ENCODE measurements around the gene GPR158.

Gene GPR158

DNA sequence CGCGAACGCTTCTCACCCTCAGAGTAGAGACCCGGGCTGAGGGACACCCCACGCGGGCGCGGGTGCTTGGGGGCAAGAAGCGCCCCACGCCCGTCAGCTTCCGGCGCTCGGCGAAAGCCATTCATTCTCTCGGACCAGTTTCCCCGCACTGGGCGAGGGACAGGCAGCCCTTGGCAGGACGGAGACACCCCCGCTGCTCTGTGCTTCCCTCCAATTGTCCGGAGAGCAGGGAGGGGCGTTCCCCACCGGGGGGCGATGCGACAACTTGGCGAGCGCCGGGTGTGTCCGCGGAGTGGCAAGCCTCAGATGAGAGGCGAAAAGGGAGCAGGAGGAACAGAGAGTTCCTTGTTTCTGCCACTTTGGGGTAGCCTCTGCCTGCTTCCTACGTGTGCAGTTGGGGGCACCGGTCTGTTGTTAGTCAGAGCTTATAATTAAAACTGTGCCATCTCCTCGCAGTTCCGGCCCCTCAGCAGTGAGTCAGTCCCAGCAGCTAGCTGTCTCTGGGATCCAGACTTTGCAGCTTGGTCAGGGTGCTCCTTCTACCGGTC is 1.7 kb downstream of the GPR158 start:
- peaks cover 2% of the 10 kb centered on the region for H3K36me3 Mint-ChIP-seq
- H3K9me3 Mint-ChIP-seq, result no peaks in the 10 kb centered on the region
- DNase-seq, result no peak
- no peak overlapping the region for H3K27ac Mint-ChIP-seq
- H3K4me1 Mint-ChIP-seq, result peaks cover 4% of the 10 kb centered on the region
- CTCF ChIA-PET, result no interaction called here
- no peak overlapping the region for H3K4me3 Mint-ChIP-seq
- H3K27me3 Mint-ChIP-seq, result peaks cover 40% of the 10 kb centered on the region

DNA sequence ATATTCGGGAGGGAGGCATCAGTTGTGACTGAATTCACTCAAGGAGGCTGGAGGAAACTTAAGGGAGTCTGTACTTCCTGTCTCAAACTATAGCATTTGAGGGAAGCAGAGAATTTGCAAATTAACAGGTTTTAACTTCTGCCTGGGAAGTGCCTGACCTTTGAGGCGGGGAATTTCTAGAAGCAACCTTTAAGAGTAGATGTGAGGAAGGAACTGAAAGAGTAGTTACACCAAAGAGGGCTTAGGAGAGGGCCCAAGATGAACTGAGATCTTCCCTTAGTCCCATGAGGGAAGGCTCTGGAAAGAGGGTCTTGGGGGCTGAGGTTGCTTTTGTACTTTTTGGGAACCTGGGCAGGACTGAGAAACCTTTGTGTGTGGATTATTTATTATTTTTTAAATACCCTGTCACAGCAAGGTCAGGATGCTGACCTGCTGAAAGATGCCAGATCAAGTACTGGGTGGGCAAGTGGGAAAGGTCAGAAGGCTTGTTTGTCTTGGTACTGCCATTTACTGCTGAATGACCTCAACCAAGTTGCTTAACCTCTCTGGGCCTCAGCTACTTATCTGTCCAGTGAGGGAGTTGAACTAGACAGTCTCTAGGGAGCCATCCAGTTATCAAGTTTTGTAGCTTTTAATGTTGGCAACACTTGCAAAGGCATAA is 2.4 kb downstream of the GPR158 start:
- CTCF ChIA-PET, result no interaction called here
- H3K36me3 Mint-ChIP-seq, result peaks cover 2% of the 10 kb centered on the region
- no peaks in the 10 kb centered on the region for H3K9me3 Mint-ChIP-seq
- H3K27ac Mint-ChIP-seq, result no peak overlapping the region
- DNase-seq, result no peak
- H3K4me3 Mint-ChIP-seq, result no peak overlapping the region
- H3K4me1 Mint-ChIP-seq, result peaks cover 4% of the 10 kb centered on the region
- H3K27me3 Mint-ChIP-seq, result peaks cover 40% of the 10 kb centered on the region

DNA sequence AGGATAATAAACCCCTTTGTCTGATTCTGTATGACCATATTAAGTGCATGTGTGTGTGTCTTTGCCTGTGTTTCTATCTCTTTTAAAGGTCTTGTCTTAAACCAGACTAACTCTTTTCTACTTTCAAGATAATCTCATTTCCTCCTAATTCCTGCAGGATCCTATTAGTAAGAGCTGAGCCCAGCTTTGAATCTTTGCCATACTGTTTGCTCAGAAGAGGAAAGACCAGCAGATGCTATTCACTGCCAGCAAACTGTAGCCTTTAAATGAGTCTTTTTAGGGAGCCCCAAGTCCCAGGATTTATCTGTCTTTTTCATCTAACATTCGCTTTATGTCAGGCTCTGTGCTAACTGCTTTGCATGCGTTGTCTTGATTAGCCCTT is 2.9 kb downstream of the GPR158 start:
- CTCF ChIA-PET, result no interaction called here
- Mint-ChIP-seq H3K27ac (no peak overlapping the region), H3K27me3 (peaks cover 40% of the 10 kb centered on the region), H3K4me3 (no peak overlapping the region), H3K4me1 (peaks cover 4% of the 10 kb centered on the region), H3K9me3 (no peaks in the 10 kb centered on the region), H3K36me3 (peaks cover 2% of the 10 kb centered on the region)
- DNase-seq, result no peak

DNA sequence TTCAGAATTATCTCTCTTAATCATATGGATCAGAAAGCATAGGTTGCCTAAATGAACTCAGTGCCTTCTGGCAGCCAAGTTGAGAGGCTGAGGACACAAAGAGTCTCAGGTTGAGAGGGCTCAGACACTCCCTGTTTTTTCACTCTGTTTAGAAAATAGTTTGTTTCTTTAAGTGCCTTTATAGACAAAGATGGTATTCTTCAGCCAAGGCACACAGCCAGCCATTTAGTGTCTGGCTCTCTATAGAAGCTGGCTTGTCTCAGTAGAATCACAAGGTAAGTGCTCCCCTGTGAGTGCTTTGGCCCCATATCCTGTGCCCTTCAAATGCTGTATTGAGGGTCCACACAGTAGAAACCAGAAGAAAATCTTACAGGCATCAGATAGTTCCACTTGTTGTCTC is 3.6 kb downstream of the GPR158 start:
- H3K36me3 Mint-ChIP-seq, result peaks cover 2% of the 10 kb centered on the region
- no peak overlapping the region for H3K4me3 Mint-ChIP-seq
- DNase-seq, result no peak
- CTCF ChIA-PET, result no interaction called here
- no peak overlapping the region for H3K27ac Mint-ChIP-seq
- H3K27me3 Mint-ChIP-seq, result peaks cover 40% of the 10 kb centered on the region
- H3K4me1 Mint-ChIP-seq, result peaks cover 4% of the 10 kb centered on the region
- H3K9me3 Mint-ChIP-seq, result no peaks in the 10 kb centered on the region

DNA sequence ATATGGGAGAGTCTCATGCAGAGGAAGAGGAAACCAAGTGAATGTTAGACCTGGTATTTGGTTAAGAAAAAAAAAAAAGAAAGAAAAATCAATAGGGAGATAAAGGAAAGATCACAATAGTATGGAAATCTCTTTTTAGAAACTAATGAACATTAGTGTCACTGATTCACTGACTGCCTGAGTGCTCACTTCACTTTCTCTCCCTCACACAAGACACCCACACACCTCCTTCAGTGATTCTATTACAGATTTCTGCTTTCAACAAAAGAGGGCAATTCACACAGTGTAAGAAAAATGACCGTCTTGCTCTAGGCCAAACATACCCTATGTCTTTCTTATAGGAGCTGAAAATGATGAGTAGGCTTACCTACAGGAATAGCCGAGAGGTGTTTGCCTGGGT is 6.0 kb downstream of the GPR158 start:
- peaks cover 1% of the 10 kb centered on the region for H3K36me3 Mint-ChIP-seq
- CTCF ChIA-PET, result no interaction called here
- DNase-seq, result no peak
- H3K4me3 Mint-ChIP-seq, result no peak overlapping the region
- H3K27me3 Mint-ChIP-seq, result peaks cover 18% of the 10 kb centered on the region
- no peaks in the 10 kb centered on the region for H3K4me1 Mint-ChIP-seq
- no peak overlapping the region for H3K27ac Mint-ChIP-seq
- no peaks in the 10 kb centered on the region for H3K9me3 Mint-ChIP-seq

DNA sequence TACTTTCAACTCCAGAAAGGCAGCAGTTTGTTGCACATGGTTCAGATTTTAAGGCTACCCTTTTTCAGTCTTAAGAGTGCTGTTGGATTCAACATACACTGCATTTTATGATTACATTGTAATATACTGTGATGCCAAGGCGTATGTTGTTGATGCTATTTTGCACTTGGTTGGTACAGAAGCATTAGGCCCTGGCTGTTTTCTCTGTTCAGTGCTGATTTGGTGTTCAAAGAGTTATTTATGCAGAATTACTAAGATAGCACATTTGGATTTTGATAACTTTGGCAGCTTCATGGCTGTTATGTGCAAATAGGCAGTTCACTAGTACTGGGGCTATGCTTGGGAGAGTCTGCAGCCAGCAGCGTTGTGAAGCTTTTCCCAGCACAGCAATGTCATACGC is 7.8 kb downstream of the GPR158 start:
- Mint-ChIP-seq H3K4me3 (no peak overlapping the region), H3K27ac (no peak overlapping the region), H3K4me1 (no peaks in the 10 kb centered on the region), H3K9me3 (no peaks in the 10 kb centered on the region), H3K27me3 (no peaks in the 10 kb centered on the region), H3K36me3 (no peaks in the 10 kb centered on the region)
- CTCF ChIA-PET, result no interaction called here
- DNase-seq, result no peak

DNA sequence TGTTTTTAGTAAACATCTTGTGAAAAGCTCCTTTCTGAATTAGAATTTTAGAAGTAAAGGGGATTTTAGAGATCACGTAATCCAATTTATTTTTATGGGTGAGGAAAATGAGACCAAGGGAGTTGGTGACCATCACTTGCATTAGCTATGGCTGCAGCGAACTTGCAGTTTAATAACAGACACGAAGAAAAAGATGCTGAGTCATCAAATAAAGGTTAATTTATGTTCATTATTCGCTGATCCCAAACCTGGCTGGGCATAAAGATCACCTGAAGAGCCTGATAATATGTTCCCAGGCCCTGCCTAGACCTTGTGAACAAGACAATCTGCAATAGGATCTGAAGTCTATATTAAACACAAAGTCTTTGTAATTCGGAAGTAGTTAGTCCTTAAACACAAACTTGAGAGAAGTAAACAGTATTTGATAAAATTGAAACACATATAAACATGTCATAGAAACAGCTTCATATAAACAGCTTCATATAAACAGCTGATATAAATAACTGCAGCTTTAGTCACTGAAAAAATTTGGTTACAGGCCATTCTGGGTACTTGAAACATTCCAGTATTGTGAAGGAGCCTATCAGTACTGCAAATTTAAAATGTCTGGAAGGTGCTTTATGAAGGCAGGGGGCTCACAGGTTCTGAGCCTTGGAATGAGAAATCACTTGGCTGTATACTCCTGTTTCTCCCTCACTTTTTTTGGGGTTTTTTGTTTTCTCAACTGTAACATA is 16.5 kb downstream of the GPR158 start:
- no peak for DNase-seq
- Mint-ChIP-seq H3K4me3 (no peak overlapping the region), H3K9me3 (peaks cover 2% of the 10 kb centered on the region), H3K36me3 (no peaks in the 10 kb centered on the region), H3K4me1 (no peaks in the 10 kb centered on the region), H3K27me3 (no peaks in the 10 kb centered on the region), H3K27ac (no peak overlapping the region)
- CTCF ChIA-PET, result no interaction called here

DNA sequence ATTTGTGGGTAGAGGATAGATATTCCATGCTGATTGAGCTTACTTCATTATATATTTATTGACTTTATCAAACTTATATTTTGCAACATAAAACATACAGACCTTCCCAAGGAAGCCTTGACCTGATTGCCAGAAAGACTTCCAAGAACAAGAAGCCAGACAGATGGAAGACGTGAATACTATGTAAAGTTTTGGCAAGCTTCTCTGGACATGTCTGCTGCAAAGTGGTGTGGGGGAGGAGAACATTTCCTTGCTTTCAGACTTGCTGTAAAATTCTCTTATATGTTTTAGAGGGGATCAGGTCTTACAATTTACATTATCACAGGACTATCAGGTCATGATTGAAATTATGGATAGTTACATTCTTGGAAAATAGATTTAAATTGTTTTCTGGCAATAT is 23.4 kb downstream of the GPR158 start:
- DNase-seq, result no peak
- no peaks in the 10 kb centered on the region for H3K4me1 Mint-ChIP-seq
- no peak overlapping the region for H3K4me3 Mint-ChIP-seq
- CTCF ChIA-PET, result no interaction called here
- H3K9me3 Mint-ChIP-seq, result no peaks in the 10 kb centered on the region
- no peaks in the 10 kb centered on the region for H3K36me3 Mint-ChIP-seq
- no peak overlapping the region for H3K27ac Mint-ChIP-seq
- H3K27me3 Mint-ChIP-seq, result no peaks in the 10 kb centered on the region

DNA sequence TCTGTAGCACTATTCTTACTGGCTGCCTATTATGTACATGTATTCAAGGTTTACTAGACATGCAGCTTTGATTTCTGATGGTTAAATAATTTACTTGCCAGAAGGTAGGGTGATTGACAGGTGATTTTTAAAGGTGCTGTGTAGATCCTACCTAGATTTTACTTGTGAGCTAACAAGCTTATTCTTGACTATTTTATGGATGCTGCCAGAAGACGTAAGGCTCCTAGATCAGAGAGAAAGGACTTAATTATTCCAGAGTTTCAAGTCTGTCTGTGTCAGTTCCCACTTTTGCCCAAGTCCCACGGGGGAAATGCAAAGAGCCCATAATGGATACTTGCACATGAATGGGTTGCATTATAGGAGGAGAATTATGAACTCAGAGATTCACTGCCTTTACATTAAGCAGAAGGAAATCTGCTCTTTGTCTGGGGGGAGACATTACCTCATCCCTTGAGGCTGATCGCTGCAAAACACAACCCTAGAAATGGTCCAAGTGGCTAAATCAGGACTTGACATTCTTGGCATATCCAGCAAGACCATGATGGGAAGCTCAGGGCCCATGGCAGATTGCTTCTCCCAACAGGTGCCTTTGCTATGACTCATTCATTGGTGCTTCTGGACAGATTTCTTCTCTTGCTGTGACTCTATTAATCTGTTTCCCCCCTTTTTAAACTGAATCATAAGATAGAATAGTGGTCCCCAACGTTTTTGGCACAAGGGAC is 32.1 kb downstream of the GPR158 start:
- Mint-ChIP-seq H3K9me3 (no peaks in the 10 kb centered on the region), H3K4me3 (no peak overlapping the region), H3K27ac (no peak overlapping the region), H3K4me1 (no peaks in the 10 kb centered on the region), H3K36me3 (no peaks in the 10 kb centered on the region), H3K27me3 (no peaks in the 10 kb centered on the region)
- CTCF ChIA-PET, result interaction anchor here (0.7 kb wide), 1 partner anchor 276 kb away, joined by 3 read pairs; no protein-coding TSS in a partner anchor
- no peak for DNase-seq

DNA sequence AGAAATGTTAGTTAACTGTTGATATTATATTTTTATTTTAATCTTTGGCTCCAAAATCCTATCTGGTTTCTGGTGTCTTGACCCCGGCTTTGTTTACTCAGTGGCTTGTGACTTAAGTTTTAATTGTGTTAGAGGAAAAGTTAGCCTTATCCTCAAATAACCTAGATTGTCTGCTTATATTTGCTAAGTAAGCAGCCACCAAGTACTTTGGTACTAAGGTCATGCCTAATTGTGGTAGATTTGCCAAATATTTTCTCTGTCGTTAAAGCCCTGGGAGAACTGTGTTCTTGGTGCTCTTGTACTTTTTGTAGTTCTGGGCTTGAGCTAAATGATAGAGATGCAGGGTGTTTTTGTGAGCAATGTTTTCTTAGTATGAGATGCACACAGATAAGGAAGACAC is 34.8 kb downstream of the GPR158 start:
- CTCF ChIA-PET, result no interaction called here
- Mint-ChIP-seq H3K9me3 (no peaks in the 10 kb centered on the region), H3K27me3 (no peaks in the 10 kb centered on the region), H3K4me1 (no peaks in the 10 kb centered on the region), H3K36me3 (no peaks in the 10 kb centered on the region), H3K27ac (no peak overlapping the region), H3K4me3 (no peak overlapping the region)
- DNase-seq, result no peak

DNA sequence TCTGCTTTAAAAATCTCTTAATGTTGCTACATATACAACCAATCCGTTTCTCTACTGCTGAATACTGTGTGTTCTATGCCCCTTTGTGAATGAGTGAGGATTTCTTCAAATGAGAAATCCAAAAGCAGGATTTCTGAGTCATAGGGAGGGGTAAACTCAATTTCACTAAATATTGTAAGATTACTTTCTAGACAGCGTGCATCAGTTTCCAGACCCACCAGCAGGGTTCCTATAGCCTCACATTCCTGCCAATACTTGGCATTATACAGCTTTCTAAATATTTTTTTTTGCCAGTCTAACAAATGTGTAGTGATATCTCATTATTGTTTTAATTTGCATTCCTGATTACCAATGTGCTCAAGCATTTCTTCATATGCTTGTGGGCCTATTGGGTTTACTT is 35.5 kb downstream of the GPR158 start:
- H3K36me3 Mint-ChIP-seq, result no peaks in the 10 kb centered on the region
- no peaks in the 10 kb centered on the region for H3K4me1 Mint-ChIP-seq
- H3K9me3 Mint-ChIP-seq, result no peaks in the 10 kb centered on the region
- no peak overlapping the region for H3K27ac Mint-ChIP-seq
- DNase-seq, result no peak
- no peak overlapping the region for H3K4me3 Mint-ChIP-seq
- H3K27me3 Mint-ChIP-seq, result no peaks in the 10 kb centered on the region
- CTCF ChIA-PET, result no interaction called here

DNA sequence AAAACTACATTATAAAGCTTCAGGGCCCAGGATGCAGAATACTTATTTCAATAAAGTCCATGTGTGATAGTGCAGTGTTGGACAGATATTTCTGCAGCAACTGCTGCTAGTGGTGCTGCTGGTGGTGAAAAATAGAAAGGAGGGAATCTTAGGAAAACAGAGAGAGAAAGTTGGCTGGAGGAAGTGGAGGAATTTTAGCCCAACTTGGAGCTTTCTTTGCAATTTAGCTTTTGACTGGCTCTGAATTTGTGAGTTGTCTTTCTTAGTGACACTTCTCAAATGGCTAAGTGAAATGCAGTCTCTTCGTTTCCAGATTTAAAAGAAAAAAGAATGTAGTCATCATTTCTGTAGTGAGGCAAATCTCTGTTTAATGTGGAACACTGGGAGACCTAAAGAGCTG is 45.4 kb downstream of the GPR158 start:
- no peaks in the 10 kb centered on the region for H3K36me3 Mint-ChIP-seq
- no peaks in the 10 kb centered on the region for H3K4me1 Mint-ChIP-seq
- CTCF ChIA-PET, result no interaction called here
- H3K4me3 Mint-ChIP-seq, result no peak overlapping the region
- no peaks in the 10 kb centered on the region for H3K9me3 Mint-ChIP-seq
- H3K27ac Mint-ChIP-seq, result no peak overlapping the region
- DNase-seq, result no peak
- no peaks in the 10 kb centered on the region for H3K27me3 Mint-ChIP-seq

DNA sequence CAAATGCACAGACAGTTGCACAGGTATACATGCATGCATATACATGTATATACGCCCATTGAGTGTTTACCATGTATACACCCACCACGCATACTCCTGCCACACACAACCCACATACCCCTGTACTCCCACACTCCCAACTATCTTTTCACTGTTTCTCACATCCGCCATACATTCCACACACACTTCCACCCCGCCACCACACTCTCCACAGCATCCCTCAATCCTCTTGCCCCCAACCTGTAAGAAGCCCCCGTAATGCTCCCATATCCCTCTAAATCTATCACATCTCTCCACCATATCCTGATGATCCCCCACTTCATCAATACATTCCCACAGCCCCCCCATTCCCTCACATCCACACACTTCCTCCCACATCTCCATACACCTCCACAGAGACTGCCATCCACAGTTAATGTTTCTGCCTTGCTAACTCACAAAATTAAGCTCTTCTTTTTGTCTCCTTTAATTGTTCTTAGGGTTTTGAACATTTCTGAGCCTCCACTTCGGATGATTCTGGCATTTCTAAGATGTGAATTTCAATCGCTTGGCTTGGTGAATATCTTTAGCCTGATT is 47.4 kb downstream of the GPR158 start:
- CTCF ChIA-PET, result no interaction called here
- peak; percentile 13 for DNase-seq
- Mint-ChIP-seq H3K27me3 (no peaks in the 10 kb centered on the region), H3K36me3 (no peaks in the 10 kb centered on the region), H3K27ac (no peak overlapping the region), H3K4me3 (no peak overlapping the region), H3K9me3 (no peaks in the 10 kb centered on the region), H3K4me1 (no peaks in the 10 kb centered on the region)

DNA sequence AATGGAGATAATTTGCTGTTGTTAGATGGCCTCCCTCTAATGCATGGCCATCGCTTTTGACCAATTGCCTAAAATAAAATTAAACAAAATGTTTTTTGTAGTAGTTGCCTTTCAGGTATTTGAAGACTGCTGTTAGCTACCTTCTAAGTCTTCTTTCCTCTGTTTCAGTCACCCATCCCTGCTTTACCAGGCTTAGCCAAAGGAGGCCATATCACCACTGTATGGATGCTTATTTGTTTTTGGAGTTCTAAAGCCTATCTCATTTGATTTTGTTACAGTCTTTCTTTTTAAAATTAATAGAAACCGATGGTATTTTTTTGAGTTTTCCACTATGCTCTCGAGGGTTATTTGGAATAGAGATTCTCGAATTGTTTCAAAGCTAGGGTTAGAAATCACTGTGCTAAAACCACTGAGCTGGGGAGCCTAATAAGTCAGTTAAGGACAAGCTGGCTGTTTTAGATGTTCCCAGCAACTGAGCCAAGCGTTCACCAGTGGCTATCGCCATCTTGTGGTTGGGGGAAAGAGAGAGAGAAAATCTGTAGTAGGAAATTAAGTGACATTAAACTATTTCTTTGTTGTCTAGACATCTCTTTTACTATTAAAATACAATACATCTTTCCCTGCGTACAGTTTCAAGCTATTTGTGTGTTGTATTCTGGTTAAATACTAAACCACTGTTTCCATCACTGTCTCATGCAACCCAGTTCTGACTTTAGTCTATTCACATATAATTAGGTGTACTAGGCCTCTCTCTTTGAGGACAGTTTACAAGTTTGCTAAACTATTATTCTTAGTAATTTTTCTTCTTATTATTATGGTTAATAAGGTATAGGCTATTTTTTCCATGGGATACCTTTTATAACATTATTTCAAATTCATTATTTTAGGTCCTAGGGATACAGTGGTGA is 52.2 kb downstream of the GPR158 start:
- peak; percentile 21 for DNase-seq
- Mint-ChIP-seq H3K27ac (no peak overlapping the region), H3K36me3 (no peaks in the 10 kb centered on the region), H3K4me3 (no peak overlapping the region), H3K9me3 (no peaks in the 10 kb centered on the region), H3K4me1 (no peaks in the 10 kb centered on the region), H3K27me3 (no peaks in the 10 kb centered on the region)
- CTCF ChIA-PET, result interaction anchor here (1.0 to 1.4 kb wide), 3 partner anchors 11 to 609 kb away, joined by 3 to 6 read pairs (median 5); no protein-coding TSS in a partner anchor
